Epithelial cell of proximal tubule (primary cell): ENCODE data around the gene ICAM2. TPM values are rescaled to one million over a fixed set of nuclear protein-coding genes. Genes with fewer than 3 reads are reported as not detected.

ENCODE experiments used
- DNase-seq: peaks from one replicate; pipeline ENCODE4 v3.0.0-alpha.2; 2011; ENCODE audit warnings: low read depth
- H3K4me3 ChIP-seq: 2 replicates; pipeline ENCODE4 v1.5.1; 2011; ENCODE audit warnings: low read depth, mild to moderate bottlenecking, low read length
- total RNA-seq: library from RNA; depleted of rRNA; stranded (reverse); fragments of >200 nt; gene quantifications from 2 replicates; pipeline ENCODE4 v1.2.3, GENCODE V29; 2015
- TF ChIP-seq, protein P1 (sequence below): conservative IDR thresholded peaks from 2 replicates; pipeline ENCODE4 v1.5.1; 2012; ENCODE audit warnings: low read depth, mild to moderate bottlenecking, low read length

ICAM2 gene
- total RNA-seq, 1 donor from 2014 or later = 19.9 TPM

DNA sequence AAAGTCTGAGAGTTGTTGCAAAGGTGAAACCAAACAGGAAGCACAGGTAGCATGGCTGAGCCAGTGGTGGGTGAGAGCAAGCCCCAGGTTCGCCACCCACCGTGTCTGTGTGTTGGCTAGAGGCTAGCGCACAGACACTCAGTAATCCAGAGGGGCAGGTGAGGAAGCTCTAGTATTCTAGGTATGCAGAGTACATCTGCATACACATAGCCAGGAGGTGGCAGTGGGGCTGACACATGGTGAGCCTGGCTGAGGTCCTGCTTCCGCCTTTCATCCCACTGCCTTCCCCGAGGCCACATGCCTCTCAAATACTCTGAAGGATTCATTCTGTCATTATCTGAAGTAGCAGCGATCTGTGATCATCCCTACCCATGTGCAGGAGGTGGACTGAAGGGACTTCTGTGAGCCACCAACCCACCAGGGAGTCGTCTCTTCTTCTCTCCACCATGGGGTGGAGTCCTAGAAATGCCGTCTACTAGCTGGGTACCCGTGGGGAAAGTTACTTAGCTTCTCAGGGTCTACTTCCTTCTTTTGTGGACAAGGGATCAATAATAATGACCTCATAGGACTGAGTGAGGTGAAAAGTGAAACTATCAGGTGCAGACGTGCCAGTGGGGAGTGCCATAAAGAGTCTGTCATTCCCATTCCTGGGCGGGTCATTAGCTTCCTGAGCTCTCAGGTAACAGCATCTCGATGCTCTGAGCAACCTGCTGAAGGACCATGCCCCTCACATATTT, 36.0 kb upstream of the ICAM2 start:
- no peak overlapping the region for H3K4me3 ChIP-seq
- DNase-seq = no peak
- TF ChIP-seq, protein P1, sequence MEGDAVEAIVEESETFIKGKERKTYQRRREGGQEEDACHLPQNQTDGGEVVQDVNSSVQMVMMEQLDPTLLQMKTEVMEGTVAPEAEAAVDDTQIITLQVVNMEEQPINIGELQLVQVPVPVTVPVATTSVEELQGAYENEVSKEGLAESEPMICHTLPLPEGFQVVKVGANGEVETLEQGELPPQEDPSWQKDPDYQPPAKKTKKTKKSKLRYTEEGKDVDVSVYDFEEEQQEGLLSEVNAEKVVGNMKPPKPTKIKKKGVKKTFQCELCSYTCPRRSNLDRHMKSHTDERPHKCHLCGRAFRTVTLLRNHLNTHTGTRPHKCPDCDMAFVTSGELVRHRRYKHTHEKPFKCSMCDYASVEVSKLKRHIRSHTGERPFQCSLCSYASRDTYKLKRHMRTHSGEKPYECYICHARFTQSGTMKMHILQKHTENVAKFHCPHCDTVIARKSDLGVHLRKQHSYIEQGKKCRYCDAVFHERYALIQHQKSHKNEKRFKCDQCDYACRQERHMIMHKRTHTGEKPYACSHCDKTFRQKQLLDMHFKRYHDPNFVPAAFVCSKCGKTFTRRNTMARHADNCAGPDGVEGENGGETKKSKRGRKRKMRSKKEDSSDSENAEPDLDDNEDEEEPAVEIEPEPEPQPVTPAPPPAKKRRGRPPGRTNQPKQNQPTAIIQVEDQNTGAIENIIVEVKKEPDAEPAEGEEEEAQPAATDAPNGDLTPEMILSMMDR = no peak

DNA sequence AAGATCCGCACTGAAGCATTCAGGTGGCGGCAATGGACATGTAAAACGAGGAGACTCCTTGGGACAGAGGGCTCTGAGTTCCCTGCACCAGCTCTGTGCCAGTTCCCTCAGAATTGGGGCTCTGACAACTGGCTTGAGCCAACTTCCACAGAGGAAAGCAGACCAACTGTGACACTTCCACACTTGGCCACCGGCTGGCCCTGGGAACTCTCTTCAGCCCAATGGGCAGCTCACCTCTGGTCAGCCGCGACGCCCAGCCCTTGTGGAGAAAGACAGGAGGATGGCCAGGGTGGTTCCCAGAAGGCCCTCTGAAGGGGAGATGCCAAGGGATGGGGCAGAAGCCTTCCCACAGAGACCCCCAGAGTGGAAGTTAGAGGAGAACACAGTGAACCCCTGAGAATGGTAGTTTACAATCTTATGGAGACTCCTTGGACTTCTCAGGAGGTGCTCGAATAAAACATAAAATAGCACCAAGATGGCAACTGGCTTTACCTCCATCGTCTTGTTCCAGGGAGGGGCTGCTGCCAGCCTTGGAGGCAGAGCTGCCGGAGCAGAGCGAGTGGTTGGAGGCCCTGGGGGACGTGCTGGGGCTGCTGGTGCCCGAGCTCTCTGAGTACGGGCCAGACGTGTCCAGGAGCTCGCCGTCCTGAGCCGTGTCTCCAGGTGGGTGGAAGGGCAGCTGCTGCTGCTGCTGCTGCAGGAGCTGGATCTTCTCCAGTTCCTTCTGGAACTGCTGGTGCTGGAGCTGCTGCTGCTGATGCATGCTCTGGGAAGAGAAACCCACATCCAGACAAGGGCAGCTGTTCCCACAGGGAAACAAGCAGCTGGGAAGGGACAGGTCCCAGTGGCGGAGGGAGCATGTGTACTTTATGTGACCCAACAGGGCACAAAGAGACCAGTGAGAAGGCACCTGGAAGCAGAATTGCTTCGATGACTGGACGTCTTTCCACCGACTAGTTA, 35.0 kb upstream of the ICAM2 start:
- TF ChIP-seq, protein P1 = no peak
- no peak for DNase-seq
- H3K4me3 ChIP-seq = no peak overlapping the region

DNA sequence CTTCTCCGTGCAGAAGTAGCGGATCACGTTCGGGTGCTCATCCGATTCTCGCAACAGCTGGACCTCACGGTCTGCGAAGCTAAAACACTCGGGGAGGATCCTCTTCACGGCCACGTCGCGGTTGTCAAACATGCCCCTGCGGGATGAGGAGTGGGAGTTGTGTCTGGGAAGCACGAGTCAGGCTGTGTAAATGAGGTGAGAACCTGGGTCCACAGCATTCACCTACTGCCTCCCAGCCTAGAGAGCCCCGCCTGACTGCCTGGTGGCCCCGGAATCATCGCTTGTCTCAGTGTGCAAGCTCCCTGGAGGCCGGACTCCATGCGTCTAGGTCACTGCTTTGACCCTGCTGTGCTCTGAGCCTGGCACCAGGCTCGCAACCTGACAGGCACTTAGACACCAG, 33.9 kb upstream of the ICAM2 start:
- no peak for DNase-seq
- TF ChIP-seq, protein P1 = no peak
- H3K4me3 ChIP-seq = no peak overlapping the region

DNA sequence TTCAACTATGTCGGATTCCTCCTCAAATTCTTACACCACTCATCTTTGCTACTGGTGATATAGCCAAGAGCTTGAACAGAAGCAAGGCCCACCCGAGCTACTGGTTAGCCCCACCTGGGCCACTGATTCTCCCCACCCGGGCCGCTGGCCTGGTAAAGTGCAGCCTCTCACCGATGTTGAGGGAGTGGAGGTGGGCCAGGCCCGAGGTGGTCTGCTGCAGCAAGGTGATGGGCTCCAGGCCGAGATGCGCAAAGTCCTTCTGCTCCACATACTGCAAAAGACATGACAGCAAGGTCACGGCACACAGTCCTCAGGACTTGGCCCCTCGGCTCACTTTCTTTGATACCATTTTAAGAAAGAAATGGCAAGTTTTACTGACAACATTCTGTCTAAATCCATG, 32.7 kb upstream of the ICAM2 start:
- TF ChIP-seq, protein P1 = no peak
- DNase-seq = no peak
- H3K4me3 ChIP-seq = no peak overlapping the region

DNA sequence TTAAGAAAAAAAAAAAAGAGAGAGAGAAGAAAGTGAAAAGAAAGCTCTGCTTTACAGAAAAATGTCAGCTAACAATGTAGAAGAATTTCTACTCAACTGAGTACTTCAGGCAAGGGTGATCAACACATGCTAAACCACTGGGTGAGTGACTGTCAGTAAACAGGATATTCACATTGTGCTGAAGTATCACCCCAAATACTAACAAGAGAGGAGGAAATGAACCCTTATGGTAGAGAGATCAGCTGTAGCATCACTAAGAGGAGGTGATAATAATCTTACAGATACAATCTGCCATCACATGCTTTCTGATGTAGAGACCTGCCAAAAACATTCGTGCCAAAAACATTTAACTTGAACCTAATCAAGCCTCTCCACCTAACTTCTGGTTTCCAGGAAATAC, 30.7 kb upstream of the ICAM2 start:
- no peak overlapping the region for H3K4me3 ChIP-seq
- TF ChIP-seq, protein P1 = no peak
- DNase-seq = no peak

DNA sequence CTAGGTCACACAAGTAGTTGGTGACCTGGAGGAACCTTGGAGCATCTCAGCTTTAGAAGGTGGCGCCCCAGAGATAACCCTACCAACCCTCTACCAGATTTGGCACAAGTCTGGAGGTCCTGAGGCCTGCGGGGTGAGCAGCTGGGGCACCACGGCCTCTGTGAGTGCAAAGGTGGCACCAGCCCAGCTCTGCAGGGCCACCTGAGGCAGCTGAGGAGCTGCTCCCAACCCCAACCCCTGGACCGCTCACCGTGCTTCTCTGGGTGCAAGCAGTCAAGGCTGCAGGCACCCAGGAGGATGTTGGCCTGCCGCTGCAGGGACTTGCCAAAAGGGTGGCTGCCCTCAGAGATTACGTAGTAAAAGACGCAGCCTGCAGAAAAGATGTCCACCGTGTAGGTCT, 28.4 kb upstream of the ICAM2 start:
- DNase-seq = no peak
- TF ChIP-seq, protein P1 = no peak
- no peak overlapping the region for H3K4me3 ChIP-seq
